Measurements from ENCODE around the gene GDF2.

GDF2 gene

DNA sequence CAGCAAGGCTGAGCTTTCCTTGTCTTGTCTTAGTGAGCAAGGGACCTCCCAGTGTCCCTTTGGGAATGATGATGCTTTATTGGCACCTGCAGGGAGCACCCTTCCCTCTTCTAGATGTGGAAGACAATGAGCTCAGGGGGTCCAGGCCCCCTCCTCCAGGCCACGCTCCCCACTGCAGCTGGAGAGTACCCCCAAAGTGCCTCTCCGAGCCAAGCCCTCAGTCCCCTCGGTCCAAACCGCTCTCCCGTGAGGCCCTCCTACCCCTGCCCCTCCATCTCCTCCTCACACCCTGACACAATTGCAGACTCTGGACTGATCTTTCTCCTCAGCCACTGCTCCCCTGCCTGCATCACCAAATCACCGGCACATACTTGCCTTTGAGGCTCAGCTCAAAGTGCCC, 42.7 kb downstream of the GDF2 start:
- intact Hi-C loops (cut with DNase I): no loop called here
- no peak for DNase-seq

DNA sequence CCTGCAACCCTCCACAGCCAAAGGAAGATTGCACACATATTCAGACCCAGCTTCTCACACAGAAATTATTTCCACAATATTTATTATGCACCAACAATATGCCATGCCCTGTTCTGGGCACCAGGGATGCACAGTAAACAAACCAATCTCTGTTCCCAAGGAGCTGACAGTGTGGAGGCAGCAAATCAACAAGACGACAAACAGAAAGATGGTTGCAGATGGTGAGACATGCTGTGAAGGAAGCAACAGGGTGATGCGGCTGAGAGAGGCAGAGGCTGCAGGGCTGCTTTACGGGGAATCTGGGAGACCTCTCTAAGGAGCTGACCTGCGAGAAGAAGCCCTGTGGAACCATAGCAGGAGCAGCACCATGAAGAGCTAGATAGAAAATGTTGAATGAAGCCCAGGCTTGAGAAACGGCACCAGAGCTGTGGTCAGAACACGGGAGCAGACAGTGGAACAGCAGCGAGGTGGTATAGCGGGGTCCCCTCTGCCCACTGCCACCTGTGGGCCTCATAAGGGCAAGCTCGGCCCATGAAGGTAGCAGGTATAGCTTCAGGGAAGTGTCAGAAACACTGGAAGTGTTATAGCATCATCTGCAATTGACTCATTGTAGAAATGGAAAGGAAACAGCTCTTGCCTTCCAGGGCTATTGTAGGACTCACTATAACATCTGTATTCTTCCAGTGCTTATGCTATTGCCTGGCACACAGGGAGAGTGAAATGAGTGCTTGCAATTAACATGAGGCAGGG, 43.4 kb downstream of the GDF2 start:
- DNase-seq: peak in 1 of 10 donors; percentile 13
- intact Hi-C loops (cut with DNase I): no loop called here

DNA sequence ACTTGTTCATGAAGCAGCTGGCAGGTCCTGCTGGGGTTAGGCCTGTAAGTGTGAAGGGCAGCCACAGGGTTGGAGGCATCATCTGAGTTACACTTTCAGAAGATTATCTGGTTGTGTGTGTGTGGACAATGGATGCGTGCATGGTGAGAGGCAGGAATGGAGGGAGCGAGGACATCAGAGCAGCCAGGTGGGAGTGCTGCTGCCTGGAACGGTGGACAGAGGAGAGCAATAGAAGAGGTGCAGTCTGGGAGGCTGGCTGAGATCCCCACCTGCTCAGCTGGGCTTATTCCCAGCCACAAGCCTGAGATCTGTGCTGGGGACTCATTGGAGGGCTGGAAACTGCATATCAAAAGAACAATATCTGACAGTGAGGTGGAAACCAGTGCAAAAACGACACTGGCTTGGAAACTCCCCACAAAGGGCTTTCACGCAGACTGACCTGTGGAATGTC, 44.0 kb downstream of the GDF2 start:
- peak in 1 of 10 donors; percentile 75 for DNase-seq
- intact Hi-C loops (cut with DNase I): no loop called here

DNA sequence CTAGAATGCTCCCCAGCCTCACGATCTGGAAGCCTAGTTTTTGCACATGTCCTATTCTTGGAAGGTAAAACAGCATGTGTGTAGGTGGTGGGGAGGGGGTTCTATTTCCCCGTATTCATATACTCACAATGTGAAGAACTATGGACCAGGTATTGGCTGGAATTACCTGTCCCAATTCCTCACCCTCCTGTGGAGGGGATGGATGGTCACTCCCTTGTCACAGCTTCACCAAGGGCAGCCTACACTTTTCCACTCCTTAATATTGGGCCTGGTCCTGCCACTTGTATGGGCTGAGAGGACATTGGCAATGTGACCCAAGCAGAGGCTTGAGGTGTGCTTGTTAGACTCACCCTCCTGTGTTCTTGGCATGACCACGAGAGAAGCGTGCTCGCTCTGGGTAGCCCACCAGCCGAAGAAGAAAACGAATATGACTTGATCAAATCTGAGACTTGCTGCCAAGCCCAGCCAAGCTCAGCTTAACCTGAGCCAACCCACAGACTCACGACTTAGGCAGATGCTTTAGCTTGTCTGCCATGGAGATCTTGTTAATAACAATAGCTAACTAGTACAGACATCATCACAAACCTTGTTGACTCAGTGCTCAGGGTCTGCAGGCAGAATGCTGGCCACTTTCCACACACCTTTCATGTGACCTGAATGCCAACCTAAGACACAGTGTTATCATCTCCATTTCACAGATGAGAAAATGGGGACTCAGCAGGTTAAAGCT, 44.6 kb downstream of the GDF2 start:
- intact Hi-C loops (cut with DNase I): no loop called here
- no peak for DNase-seq

DNA sequence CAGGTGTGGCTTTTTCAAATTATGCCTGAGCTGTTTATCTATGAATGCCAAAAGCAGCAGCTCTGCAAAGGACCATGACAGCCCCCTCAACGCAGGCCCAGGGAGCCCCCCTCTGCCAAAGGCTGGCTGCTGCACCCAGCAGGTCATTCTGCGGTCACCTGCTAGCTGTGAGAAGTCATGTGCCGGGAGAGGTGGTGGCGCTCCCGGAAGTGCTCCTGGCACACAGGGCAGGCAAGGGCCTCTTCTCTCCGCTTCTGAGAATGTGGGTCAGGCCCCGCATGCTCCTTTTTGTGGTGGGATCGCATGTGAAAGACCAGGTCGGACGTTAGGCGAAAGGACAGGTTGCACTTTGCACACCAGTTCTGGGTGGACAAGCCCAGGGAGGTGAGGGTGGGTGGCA, 45.4 kb downstream of the GDF2 start:
- intact Hi-C loops (cut with DNase I): no loop called here
- no peak for DNase-seq

DNA sequence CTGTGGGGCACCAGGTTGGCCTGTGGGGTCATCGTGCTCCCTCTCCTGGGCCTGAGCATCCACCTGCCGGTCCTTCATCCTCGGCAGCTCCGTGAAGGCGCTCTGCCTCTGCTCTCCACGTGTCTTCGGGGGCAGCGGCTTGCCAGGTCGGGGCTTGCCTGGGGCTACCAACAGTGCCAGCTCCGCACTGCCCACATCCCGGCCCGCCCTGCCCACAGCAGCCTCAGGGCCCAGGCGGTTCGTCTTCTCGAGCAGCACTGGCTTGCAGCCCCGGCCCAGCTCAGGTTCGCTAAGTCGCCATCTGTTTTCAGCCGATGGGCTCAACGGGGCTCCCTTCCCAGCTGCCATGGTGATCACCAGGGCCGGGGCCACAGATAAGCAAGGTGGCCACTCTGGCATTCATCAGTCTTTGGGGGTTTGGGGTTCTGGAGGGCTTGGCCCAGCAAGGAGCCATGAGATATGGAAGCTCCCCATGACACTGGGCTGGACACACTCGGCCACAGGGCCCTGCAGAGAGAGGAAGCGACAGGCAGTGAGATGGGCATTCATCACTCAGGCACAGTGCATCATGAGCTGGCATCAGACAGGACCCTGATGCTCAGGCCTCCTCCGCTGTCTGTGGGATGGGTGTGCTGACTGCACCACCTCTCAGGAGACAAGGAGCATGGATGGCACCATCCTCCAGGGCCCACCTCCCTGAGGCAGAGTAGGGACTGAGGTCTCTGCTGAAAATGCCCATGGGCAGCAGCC, 46.4 kb downstream of the GDF2 start:
- DNase-seq: peak in 2 of 10 donors; percentile 7 to 11
- intact Hi-C loops (cut with DNase I): no loop called here

DNA sequence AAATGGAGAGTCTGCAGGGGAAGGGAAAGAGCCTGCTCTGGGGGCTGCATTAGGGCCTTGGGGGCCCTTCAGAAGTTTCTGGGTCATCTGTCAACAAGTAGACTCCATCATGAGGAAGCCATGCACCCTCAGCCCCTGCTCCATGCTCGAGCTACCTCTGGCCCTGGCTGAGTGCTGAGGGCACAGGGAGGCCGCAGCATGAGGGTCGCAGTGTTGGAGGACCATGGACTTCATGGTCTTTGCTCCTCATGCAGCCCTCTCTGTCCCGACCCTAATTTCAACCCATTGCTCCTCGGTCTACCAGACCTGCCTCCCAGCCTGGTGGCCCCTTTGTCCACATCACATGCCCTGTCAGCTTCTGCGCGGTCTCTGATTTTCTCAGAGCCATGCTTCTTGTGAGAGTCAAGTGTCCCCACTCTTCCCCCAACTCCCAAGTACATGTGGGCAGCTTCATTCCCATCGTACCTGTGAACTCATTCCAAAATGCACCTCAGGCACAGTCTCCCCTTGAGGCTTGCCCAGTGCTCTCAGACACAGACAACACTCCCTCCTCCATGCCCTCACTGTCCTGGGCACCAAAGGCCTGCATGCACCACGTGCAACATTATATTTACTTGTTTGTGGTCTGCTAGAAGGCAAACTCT, 47.1 kb downstream of the GDF2 start:
- intact Hi-C loops (cut with DNase I): no loop called here
- peak in 1 of 10 donors; percentile 4 for DNase-seq

DNA sequence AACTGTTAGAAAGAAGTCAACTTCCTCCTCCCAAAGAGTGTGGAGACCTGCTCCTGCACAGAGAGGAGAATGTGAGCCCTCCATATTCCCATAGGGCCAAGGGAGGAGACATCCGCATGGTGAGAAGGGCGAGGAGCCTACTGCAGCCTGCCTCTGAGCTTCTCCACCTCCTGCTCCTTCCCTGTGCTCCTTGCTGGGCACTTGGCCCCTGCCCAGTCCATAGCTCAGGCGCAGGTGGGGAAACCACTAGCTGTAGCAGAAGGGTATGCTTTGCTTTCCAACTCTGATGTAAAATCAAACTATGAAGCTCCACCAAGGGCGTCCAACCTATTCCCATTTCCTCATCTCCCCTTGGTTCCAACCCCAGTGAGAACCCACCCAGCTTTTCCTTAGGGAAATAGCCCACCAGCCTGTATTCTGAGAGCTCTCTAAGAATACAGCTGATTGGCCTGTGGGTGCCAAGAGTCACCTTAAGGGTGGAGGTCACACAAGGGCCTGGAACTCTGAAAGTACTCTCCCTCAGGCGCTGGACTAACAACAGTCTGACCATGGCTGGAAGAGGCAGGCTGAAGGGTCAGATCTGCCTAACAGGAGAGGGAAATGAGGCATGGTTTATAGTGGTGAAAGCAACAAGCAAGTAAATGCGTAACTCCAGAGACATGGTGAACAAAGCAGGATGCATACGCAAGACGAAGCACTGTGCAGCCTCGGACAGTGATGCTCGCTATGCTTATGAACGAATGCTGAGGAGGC, 47.9 kb downstream of the GDF2 start:
- DNase-seq: peak in 2 of 10 donors; percentile 2 to 27
- intact Hi-C loops (cut with DNase I): no loop called here

DNA sequence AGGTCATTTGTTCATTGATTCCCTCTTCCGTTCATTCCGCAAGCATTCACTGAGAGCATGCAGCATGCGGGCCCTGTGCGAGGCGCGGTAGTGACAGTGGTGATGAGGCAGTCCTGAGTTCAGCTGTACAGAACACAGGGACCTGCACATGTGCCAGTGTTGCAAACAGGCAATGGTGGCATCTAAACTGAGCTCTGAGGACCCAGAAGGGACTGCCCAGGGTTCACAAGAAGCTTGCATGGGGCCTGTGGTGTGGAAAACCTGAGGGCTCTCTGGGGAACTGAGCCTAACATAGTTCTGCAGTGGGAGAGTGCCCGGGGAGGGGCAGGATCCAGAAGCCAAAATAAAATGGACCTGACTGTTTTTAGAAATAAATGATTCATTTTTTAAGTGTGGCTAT, 48.6 kb downstream of the GDF2 start:
- DNase-seq: peak in 2 of 10 donors; percentile 8 to 33
- intact Hi-C loops (cut with DNase I): no loop called here

DNA sequence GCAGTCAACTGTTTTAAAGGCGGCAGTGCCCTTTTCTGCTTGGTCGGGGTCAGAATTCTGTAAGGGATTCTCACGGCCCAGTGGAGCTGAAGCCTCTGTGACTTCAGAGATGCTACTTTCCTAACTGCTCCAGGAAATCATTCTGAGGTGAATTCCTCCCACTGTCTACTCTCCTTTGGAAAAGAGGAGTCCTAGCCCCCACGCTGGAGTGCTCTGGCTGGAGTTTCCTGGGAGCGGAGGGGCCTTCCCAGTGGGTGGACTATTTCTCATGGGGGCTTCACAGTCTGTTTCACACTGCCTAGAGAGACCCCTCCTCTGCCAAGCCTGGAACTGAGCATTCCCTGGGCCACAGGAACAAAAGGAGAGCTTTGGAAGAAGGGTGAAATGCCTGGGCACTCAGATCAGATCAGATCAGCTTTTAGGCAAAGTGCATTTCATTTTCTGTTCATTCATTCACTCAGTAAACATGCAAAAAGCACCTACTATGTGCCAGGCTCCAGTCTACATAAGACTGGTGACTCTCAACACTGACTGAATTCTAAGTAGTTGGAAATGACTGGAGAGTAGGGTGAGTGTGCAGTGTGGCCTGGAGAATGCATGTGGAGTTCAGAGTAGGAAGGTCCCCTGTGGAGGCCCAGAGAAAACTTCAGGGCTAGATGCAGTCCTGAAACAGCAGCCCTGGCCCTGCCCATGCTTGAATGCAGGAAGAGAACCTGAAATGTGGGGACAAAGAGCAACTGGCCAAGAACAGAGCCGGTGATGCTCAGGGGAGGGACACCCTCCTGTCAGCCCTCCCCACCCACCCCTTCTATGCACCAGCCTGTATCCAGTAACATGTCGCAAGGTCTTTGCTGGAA, 49.6 kb downstream of the GDF2 start:
- intact Hi-C loops (cut with DNase I): no loop called here
- peak in 2 of 10 donors; percentile 2 to 29 for DNase-seq

DNA sequence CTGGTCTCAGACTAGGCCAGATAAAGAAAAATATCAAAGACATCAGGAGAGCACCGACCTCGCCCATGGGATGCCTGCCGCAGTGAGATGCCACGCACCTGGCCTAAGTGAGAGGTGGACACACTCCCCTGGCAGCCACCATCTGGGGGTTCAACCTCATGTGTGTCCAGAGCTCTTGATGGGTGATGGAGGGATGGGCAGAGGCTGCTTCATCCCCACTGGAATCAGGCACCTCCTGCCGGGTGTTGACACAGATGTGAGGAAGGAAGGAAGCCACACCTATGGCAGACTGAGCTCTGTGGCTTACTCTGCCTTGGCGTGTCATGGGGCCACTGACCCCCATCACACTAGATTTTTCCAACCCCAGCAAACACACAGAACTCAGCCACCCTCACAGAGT, 50.5 kb downstream of the GDF2 start:
- peak in 1 of 10 donors; percentile 67 for DNase-seq
- intact Hi-C loops (cut with DNase I): no loop called here

DNA sequence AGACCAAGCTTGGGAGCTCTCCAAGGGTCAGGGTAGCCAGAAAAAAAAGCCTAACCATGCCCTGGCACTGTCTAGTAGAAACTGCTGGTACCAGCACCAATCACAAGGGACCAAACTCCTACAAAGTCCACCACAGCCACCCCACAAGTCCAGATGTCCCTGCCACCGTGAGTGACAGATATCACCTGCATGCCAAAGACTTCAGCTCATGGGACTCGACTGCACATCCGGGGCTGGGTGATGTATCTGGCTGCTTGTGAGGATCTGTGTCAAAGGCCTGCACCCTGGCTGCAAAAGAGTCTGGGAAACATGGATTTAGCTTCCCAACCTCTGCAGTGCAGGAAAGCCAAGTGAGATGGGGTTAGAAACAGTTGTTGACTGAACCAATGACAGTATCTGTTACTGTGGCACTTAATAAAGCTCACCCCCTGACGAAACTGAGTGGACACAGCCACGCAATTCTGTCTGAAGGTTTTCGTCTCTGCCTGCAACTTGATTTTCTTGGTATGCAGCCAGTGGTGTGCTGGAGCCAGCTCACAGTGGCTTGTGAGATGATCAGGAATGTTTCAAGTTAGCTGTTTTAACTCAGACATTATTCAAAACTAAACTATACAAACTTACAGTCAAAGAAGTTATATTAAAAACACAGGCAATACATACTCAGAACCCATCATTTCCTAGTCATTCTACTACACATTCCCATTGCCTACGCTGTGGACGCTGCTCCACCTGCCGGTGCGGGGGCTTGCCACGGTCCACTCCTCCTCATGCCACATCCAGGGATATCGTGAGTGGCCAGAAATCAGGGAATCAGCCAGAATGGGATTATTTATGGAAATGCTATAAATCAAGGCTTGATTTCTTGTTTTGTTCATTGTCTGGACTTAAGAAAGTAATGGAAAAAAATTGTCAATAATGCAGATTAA, 52.6 kb downstream of the GDF2 start:
- peak in 1 of 10 donors; percentile 15 for DNase-seq
- intact Hi-C loops (cut with DNase I): no loop called here

DNA sequence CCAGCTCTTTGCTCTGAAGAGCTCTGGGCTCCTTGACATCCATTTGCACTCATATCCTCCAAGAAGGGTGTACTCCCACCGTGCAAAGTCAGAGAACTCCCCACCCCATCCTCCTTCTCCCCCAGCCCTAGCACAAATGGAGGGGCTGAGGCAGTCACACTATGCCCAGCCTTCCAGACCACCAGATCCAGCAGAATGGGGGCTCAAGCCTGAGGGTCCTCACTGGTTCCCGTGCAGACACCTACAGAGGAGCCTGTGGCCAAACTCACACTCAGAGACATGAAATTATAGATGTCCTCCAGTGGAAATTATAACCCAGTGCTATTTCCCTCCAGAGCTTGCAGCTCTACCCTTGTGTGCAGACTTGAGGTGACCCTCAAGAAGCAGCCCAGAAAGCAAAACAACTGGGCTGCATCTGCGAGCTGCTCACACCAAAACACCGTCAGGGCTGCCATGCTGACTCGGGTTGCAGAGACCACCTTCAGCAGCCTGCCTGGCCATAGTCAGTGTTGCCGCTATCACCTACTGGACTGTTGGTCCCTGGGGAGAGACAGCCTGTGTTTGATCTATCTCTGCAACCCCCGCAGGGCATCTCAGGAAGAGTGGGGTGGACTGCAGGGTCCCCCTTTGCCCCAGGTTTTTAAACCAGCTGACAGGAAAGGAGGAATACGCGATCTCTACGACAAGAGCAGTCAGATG, 54.4 kb downstream of the GDF2 start:
- DNase-seq: no peak
- intact Hi-C loops (cut with DNase I): no loop called here
